ENCODE results near the gene PPARD.

PPARD gene

GRCh38 chr6:35358086-35358485 lies 15.7 kb downstream of the PPARD start:
- DNase-seq: no peak

GRCh38 chr6:35359346-35359743 lies 17.0 kb downstream of the PPARD start:
- no peak for DNase-seq

GRCh38 chr6:35359744-35360348 lies 17.5 kb downstream of the PPARD start:
- DNase-seq: no peak

- no peak for DNase-seq
Measured at GRCh38 chr6:35360349-35361138, 18.2 kb downstream of the PPARD start.

- no peak for DNase-seq
Measured at GRCh38 chr6:35362200-35362599, 19.8 kb downstream of the PPARD start.

- peak; percentile 20 for DNase-seq
Measured at GRCh38 chr6:35363293-35363750, 21.0 kb downstream of the PPARD start.

- no peak for DNase-seq
Measured at GRCh38 chr6:35365594-35366203, 23.3 kb downstream of the PPARD start.

- DNase-seq: no peak
Measured at GRCh38 chr6:35366204-35366596, 23.8 kb downstream of the PPARD start.

- DNase-seq: no peak
Measured at GRCh38 chr6:35367646-35368037, 25.3 kb downstream of the PPARD start.

GRCh38 chr6:35368038-35368887 lies 25.9 kb downstream of the PPARD start:
- DNase-seq: no peak

- DNase-seq: peak; percentile 97
Measured at GRCh38 chr6:35370124-35370741, 27.9 kb downstream of the PPARD start.

- DNase-seq: peak; percentile 7
Measured at GRCh38 chr6:35370785-35371493, 28.6 kb downstream of the PPARD start.

GRCh38 chr6:35371494-35372262 lies 29.3 kb downstream of the PPARD start:
- DNase-seq: no peak

- DNase-seq: no peak
Measured at GRCh38 chr6:35372633-35373032, 30.3 kb downstream of the PPARD start.

- DNase-seq: peak; percentile 28
Measured at GRCh38 chr6:35376281-35376680, 33.9 kb downstream of the PPARD start.

GRCh38 chr6:35377002-35377401 lies 34.6 kb downstream of the PPARD start:
- DNase-seq: no peak

- no peak for DNase-seq
Measured at GRCh38 chr6:35378261-35378660, 35.9 kb downstream of the PPARD start.

- DNase-seq: no peak
Measured at GRCh38 chr6:35381132-35381531, 38.8 kb downstream of the PPARD start.

GRCh38 chr6:35382015-35382414 lies 39.7 kb downstream of the PPARD start:
- no peak for DNase-seq

GRCh38 chr6:35385457-35386202 lies 43.3 kb downstream of the PPARD start:
- DNase-seq: no peak

All from SIG-M5 (cell line).